H9 (cell line): ENCODE data around the gene DPP7. TPM values are rescaled to one million over a fixed set of nuclear protein-coding genes. Genes with fewer than 3 reads are reported as not detected.

Experiments
- DNase-seq: peaks from one replicate; pipeline ENCODE4 v3.0.0-alpha.2; 2017
- H2AFZ ChIP-seq: one replicate; pipeline ENCODE4 v1.6.1; 2013; ENCODE audit warnings: mild to moderate bottlenecking, low read length, control low read depth, moderate library complexity
- H2AK5ac ChIP-seq: 2 replicates; pipeline ENCODE4 v1.6.1; 2013; ENCODE audit warnings: low read length, control low read depth, mixed read lengths; ENCODE audit not compliant: insufficient read length
- H2BK120ac ChIP-seq: one replicate; pipeline ENCODE4 v1.6.1; 2013; ENCODE audit warnings: low read depth, mild to moderate bottlenecking, low read length, control low read depth, inconsistent platforms; ENCODE audit not compliant: poor library complexity, severe bottlenecking
- H2BK12ac ChIP-seq: 2 replicates; pipeline ENCODE4 v1.6.1; 2013; ENCODE audit warnings: low read length, control low read depth, mixed read lengths, low read depth; ENCODE audit not compliant: insufficient read length
- H2BK15ac ChIP-seq: 2 replicates; pipeline ENCODE4 v1.6.1; 2013; ENCODE audit warnings: low read depth, low read length, control low read depth
- H2BK20ac ChIP-seq: one replicate; pipeline ENCODE4 v1.6.1; 2013; ENCODE audit warnings: low read depth, mild to moderate bottlenecking, low read length, control low read depth, inconsistent platforms; ENCODE audit not compliant: poor library complexity, severe bottlenecking
- H2BK5ac ChIP-seq: 2 replicates; pipeline ENCODE4 v1.6.1; 2013; ENCODE audit warnings: low read length, control low read depth, mixed read lengths; ENCODE audit not compliant: insufficient read length
- H3K14ac ChIP-seq: 2 replicates; pipeline ENCODE4 v1.6.1; 2013; ENCODE audit warnings: low read length, control low read depth; ENCODE audit not compliant: insufficient read depth
- H3K18ac ChIP-seq: 2 replicates; pipeline ENCODE4 v1.6.1; 2013; ENCODE audit warnings: low read depth, mild to moderate bottlenecking, mixed read lengths, low read length, control low read depth; ENCODE audit not compliant: insufficient read length
- H3K23ac ChIP-seq: 2 replicates; pipeline ENCODE4 v1.6.1; 2013; ENCODE audit warnings: low read length, control low read depth, mixed read lengths, low read depth; ENCODE audit not compliant: insufficient read length
- H3K23me2 ChIP-seq: 2 replicates; pipeline ENCODE4 v1.6.1; 2013; ENCODE audit warnings: low read depth, mild to moderate bottlenecking, mixed read lengths, low read length, control low read depth; ENCODE audit not compliant: insufficient read length, poor library complexity, severe bottlenecking
- H3K27ac ChIP-seq: 2 replicates; pipeline ENCODE4 v1.5.1; 2013; ENCODE audit warnings: low read length, control low read depth, mixed read lengths, low read depth; ENCODE audit not compliant: insufficient read length
- H3K27me3 ChIP-seq: 2 replicates; pipeline ENCODE4 v1.6.1; 2013; ENCODE audit warnings: low read length, control low read depth, inconsistent platforms; ENCODE audit not compliant: insufficient read depth
- H3K4ac ChIP-seq: 2 replicates; pipeline ENCODE4 v1.6.1; 2013; ENCODE audit warnings: low read depth, mild to moderate bottlenecking, control low read depth, inconsistent platforms, low read length, moderate library complexity
- H3K4me1 ChIP-seq: 2 replicates; pipeline ENCODE4 v1.6.1; 2013; ENCODE audit warnings: low read length, control low read depth, inconsistent platforms; ENCODE audit not compliant: insufficient read depth
- H3K4me2 ChIP-seq: 2 replicates; pipeline ENCODE4 v1.6.1; 2013; ENCODE audit warnings: low read length, control low read depth, mixed read lengths; ENCODE audit not compliant: insufficient read length, insufficient read depth
- H3K56ac ChIP-seq: 2 replicates; pipeline ENCODE4 v1.6.1; 2013; ENCODE audit warnings: low read depth, mild to moderate bottlenecking, mixed read lengths, low read length, control low read depth; ENCODE audit not compliant: insufficient read length
- H3K79me1 ChIP-seq: 2 replicates; pipeline ENCODE4 v1.6.1; 2013; ENCODE audit warnings: low read depth, mild to moderate bottlenecking, moderate library complexity, low read length, control low read depth, inconsistent platforms; ENCODE audit not compliant: insufficient read depth, poor library complexity, severe bottlenecking
- H3K79me2 ChIP-seq: 2 replicates; pipeline ENCODE4 v1.6.1; 2013; ENCODE audit warnings: low read length, control low read depth, inconsistent platforms; ENCODE audit not compliant: insufficient read depth
- H3K9ac ChIP-seq: 2 replicates; pipeline ENCODE4 v1.6.1; 2013; ENCODE audit warnings: low read length, control low read depth, mixed read lengths; ENCODE audit not compliant: insufficient read length; ENCODE audit errors: extremely low read depth
- H3K9me3 ChIP-seq: one replicate; pipeline ENCODE4 v1.6.1; 2013; ENCODE audit warnings: low read depth, low read length, inconsistent platforms; ENCODE audit not compliant: control insufficient read depth
- H3T11ph ChIP-seq: one replicate; pipeline ENCODE4 v1.6.1; 2013; ENCODE audit warnings: mild to moderate bottlenecking, low read length, control low read depth, inconsistent platforms
- H4K20me1 ChIP-seq: one replicate; pipeline ENCODE4 v1.6.1; 2013; ENCODE audit not compliant: control insufficient read depth, insufficient read length, insufficient read depth
- H4K5ac ChIP-seq: 2 replicates; pipeline ENCODE4 v1.6.1; 2013; ENCODE audit warnings: low read depth, mild to moderate bottlenecking, mixed read lengths, low read length, control low read depth; ENCODE audit not compliant: insufficient read length
- H4K8ac ChIP-seq: replicated peaks from 2 replicates; pipeline ENCODE4 v1.6.1; 2013; ENCODE audit warnings: low read length, control low read depth, mixed read lengths, low read depth; ENCODE audit not compliant: insufficient read length
- H4K91ac ChIP-seq: 2 replicates; pipeline ENCODE4 v1.6.1; 2013; ENCODE audit warnings: low read depth, mild to moderate bottlenecking, moderate library complexity, mixed read lengths, low read length, control low read depth; ENCODE audit not compliant: insufficient read length
- H3K27ac Mint-ChIP-seq, 3 experiments: 2 replicates in 2 of 3; 3 replicates in 1 of 3; pipeline ENCODE4 v1.8.0; 2020 to 2021; ENCODE audit warnings: mixed read lengths in 3 of 3, mild to moderate bottlenecking in 1 of 3, moderate library complexity in 1 of 3
- H3K27me3 Mint-ChIP-seq: 2 replicates; pipeline ENCODE4 v1.8.0; 2021; ENCODE audit warnings: low read depth, mild to moderate bottlenecking, moderate library complexity, mixed read lengths
- H3K36me3 Mint-ChIP-seq, 3 experiments: 2 replicates in 2 of 3; 3 replicates in 1 of 3; pipeline ENCODE4 v1.8.0; 2020 to 2021; ENCODE audit warnings: low read depth in 3 of 3, mixed read lengths in 3 of 3; ENCODE audit not compliant: insufficient read depth in 1 of 3
- H3K4me1 Mint-ChIP-seq, 2 experiments: 2 replicates each; pipeline ENCODE4 v1.8.0; 2020; ENCODE audit warnings: mixed read lengths in 2 of 2
- H3K4me3 Mint-ChIP-seq, 2 experiments: 2 replicates in 1 of 2; 3 replicates in 1 of 2; pipeline ENCODE4 v1.8.0; 2020 to 2021; ENCODE audit warnings: mild to moderate bottlenecking in 2 of 2, mixed read lengths in 2 of 2, moderate library complexity in 1 of 2
- H3K9me3 Mint-ChIP-seq, 2 experiments: 2 replicates in 1 of 2; 3 replicates in 1 of 2; pipeline ENCODE4 v1.8.0; 2020; ENCODE audit warnings: mild to moderate bottlenecking in 2 of 2, mixed read lengths in 2 of 2, moderate library complexity in 1 of 2
- WGBS: extraction: QIAGEN DNeasy Blood & Tissue Kit; methylation state at CpG from one replicate; pipeline ENCODE4 v1.1.7; 2013; ENCODE audit warnings: missing lambda C conversion rate, low lambda C conversion rate, mixed read lengths; ENCODE audit not compliant: insufficient read length; ENCODE audit errors: extremely low coverage; 5-methylcytosine and 5-hydroxymethylcytosine counted together
- total RNA-seq: library from RNA; stranded (reverse); gene quantifications from 2 replicates; pipeline ENCODE4 v1.2.1, GENCODE V29; 2021
- TF ChIP-seq, protein P1 (sequence below): fragments of 200-600 bp; sonication (generic); conservative IDR thresholded peaks from 3 replicates; pipeline ENCODE4 v1.8.0; 2021; ENCODE audit warnings: antibody characterized with exemption, mild to moderate bottlenecking

The DPP7 gene
- total RNA-seq, 1 experiment from 2014 or later, result 29.4 TPM

DNA sequence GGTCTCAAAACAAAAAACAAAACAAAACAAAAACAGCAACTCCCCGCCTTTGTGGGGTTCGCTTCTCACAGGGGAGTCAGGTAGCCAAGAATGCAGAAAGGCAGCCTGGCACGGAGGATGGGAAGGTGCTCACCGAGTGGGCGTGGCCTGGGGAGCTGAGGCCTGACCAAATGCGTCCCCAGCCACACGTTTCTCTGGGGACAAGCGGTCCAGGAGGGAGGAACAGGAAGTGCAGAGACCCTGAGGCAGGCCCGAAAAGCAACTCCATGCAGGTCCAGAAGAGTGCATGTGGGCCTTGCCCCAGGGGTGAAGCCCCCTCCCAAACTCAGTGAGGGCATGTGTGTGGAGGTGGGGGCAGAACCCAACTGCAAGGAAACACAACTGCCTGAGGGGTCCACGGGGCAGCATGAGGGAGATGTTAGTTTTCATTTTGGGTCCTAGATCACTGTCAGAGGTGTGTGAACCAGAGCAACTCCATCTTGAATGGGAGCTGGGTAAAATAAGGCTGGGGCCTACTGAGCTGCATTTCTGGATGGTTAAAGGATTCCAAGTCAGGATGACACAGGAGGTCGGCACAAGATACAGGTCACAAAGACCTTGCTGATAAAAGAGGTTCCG, 39.8 kb downstream of the DPP7 start:
- H3K27me3 Mint-ChIP-seq, result peaks cover 41% of the 10 kb centered on the region
- WGBS, result no CpG with 5 or more reads among the region's 12 CpGs

More for the DNA sequence above, 39.8 kb downstream of the DPP7 start:
- peaks cover 17% of the 10 kb centered on the region for H3K23me2 ChIP-seq
- peak; percentile 68 for DNase-seq
- no peak overlapping the region for H3K9ac ChIP-seq
- H2AK5ac ChIP-seq, result no peak overlapping the region
- H3K4me3 Mint-ChIP-seq, result peak overlapping the region in 1 of 2 experiments; percentile 16; a peak in 1 of 5 replicates
- no peak overlapping the region for H3K23ac ChIP-seq
- 0 out of 2 replicates have a peak overlapping the region, but pooled peaks have one; percentile 68 for H3K14ac ChIP-seq
- H4K5ac ChIP-seq, result no peak overlapping the region
- no peak overlapping the region for H4K8ac ChIP-seq
- peaks cover 3% of the 10 kb centered on the region for H4K20me1 ChIP-seq
- H3K18ac ChIP-seq, result peak overlapping the region; percentile 76
- no peak overlapping the region for H2BK20ac ChIP-seq
- no peak overlapping the region for H2BK5ac ChIP-seq
- no peak overlapping the region for H2BK12ac ChIP-seq
- peak overlapping the region in 2 of 3 experiments; percentile 83 to 97; a peak in 4 of 7 replicates for H3K27ac Mint-ChIP-seq
- H2BK120ac ChIP-seq, result no peak overlapping the region
- H3K27ac ChIP-seq, result no peak overlapping the region
- H3K36me3 Mint-ChIP-seq, result no peaks in the 10 kb centered on the region
- H3K79me1 ChIP-seq, result no peaks in the 10 kb centered on the region
- H3K56ac ChIP-seq, result no peak overlapping the region
- TF ChIP-seq, protein P1, sequence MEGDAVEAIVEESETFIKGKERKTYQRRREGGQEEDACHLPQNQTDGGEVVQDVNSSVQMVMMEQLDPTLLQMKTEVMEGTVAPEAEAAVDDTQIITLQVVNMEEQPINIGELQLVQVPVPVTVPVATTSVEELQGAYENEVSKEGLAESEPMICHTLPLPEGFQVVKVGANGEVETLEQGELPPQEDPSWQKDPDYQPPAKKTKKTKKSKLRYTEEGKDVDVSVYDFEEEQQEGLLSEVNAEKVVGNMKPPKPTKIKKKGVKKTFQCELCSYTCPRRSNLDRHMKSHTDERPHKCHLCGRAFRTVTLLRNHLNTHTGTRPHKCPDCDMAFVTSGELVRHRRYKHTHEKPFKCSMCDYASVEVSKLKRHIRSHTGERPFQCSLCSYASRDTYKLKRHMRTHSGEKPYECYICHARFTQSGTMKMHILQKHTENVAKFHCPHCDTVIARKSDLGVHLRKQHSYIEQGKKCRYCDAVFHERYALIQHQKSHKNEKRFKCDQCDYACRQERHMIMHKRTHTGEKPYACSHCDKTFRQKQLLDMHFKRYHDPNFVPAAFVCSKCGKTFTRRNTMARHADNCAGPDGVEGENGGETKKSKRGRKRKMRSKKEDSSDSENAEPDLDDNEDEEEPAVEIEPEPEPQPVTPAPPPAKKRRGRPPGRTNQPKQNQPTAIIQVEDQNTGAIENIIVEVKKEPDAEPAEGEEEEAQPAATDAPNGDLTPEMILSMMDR, result no peak
- no peak overlapping the region for H4K91ac ChIP-seq
- H3K4me1 ChIP-seq, result peaks cover 7% of the 10 kb centered on the region; the same call in 1 of the 2 replicates
- H3K9me3 Mint-ChIP-seq, result no peaks in the 10 kb centered on the region; a peak in 1 of 5 replicates
- peaks cover 7% of the 10 kb centered on the region; the same call in 1 of the 2 replicates for H3K27me3 ChIP-seq
- H3K4me2 ChIP-seq, result no peak overlapping the region
- no peak overlapping the region for H3T11ph ChIP-seq
- no peaks in the 10 kb centered on the region for H3K9me3 ChIP-seq
- H2AFZ ChIP-seq, result no peak overlapping the region
- H3K4me1 Mint-ChIP-seq, result peaks cover 17 to 28% of the 10 kb centered on the region in 2 experiments
- H2BK15ac ChIP-seq, result no peak overlapping the region
- no peak overlapping the region; the same call in 1 of the 2 replicates for H3K4ac ChIP-seq
- no peaks in the 10 kb centered on the region for H3K79me2 ChIP-seq
